Activated T-cell treated with anti-CD3 and anti-CD28 coated beads, Interleukin-2, amount 50 U/mL, for 24 hours (primary cell): ENCODE results near the gene OR8D1.

Experiments used
- DNase-seq: peaks from one replicate; pipeline ENCODE4 v3.0.0-alpha.2; 2020
- H3K27ac Mint-ChIP-seq: 2 replicates; pipeline ENCODE4 v1.8.0; 2020; ENCODE audit warnings: mild to moderate bottlenecking, mixed read lengths
- H3K27me3 Mint-ChIP-seq: 2 replicates; pipeline ENCODE4 v1.8.0; 2020; ENCODE audit warnings: mixed read lengths
- H3K36me3 Mint-ChIP-seq: 2 replicates; pipeline ENCODE4 v1.8.0; 2020; ENCODE audit warnings: low read depth, mixed read lengths
- H3K4me1 Mint-ChIP-seq: 2 replicates; pipeline ENCODE4 v1.8.0; 2020; ENCODE audit warnings: low read depth, mixed read lengths
- H3K4me3 Mint-ChIP-seq: 2 replicates; pipeline ENCODE4 v1.8.0; 2020; ENCODE audit warnings: mild to moderate bottlenecking, moderate library complexity, mixed read lengths
- H3K9me3 Mint-ChIP-seq: 2 replicates; pipeline ENCODE4 v1.8.0; 2020; ENCODE audit warnings: mixed read lengths

The OR8D1 gene

DNA sequence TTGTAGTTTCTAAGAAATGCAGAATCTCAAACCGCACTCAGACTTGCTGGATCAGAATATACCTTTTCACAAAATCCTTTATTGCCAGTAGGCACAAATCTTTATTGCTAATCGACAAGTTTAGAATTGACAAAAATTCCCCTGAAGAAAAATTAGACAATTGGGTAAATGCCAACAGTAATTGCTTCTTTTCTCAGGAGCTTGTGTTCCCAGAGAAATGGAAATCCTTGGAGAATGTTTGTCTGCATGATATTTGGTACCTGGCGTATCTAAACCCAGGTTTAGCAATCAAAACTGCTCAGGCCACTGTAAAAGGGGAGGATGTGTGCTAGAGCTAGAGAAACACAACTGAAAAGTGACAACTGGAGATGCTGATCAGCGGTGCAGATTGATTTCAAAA is 57.7 kb downstream of the OR8D1 start, which contains the start of gene OR8G5:
OR8G5 (plus strand) TSS at position 301 of the 400 bp plus-strand sequence. CDS start 8,556 bp downstream, outside the sequence.
- DNase-seq: no peak
- Mint-ChIP-seq H3K27ac (no peak within 1 kb of the TSS), H3K4me1 (no peaks in the 10 kb centered on the region), H3K36me3 (no peaks in the 10 kb centered on the region), H3K4me3 (no peak within 1 kb of the TSS), H3K27me3 (peaks cover 11% of the 10 kb centered on the region), H3K9me3 (no peaks in the 10 kb centered on the region)
